Measurements from ENCODE around the gene DCAF8. TPM values are rescaled to one million over a fixed set of nuclear protein-coding genes. Genes with fewer than 3 reads are reported as not detected.

DCAF8 gene
- total and polyA plus RNA-seq, 2 of the 4 experiments (the other 2 are of a cell fraction) = 83.3 to 83.8 TPM

- Histone ChIP-seq H2BK120ac (ENCODE audit: low read depth, low read length) (no peak overlapping the region), H3K9me1 (ENCODE audit: insufficient read depth, low read length) (no peaks in the 10 kb centered on the region; the same call in 1 of the 2 replicates), H2BK15ac (ENCODE audit: low read depth, low read length) (no peak overlapping the region), H3K27ac (ENCODE audit: insufficient read depth, low read length) (no peak overlapping the region), H3K23ac (ENCODE audit: low read depth, low read length) (no peak overlapping the region), H3K27me3 (ENCODE audit: control insufficient read depth, insufficient read depth, low read length) (no peaks in the 10 kb centered on the region), H3K4me1 (ENCODE audit: control insufficient read depth, insufficient read depth, low read length) (no peaks in the 10 kb centered on the region), H2AFZ (replicated peaks; ENCODE audit: low read length, poor library complexity) (no peak overlapping the region), H3K9ac (ENCODE audit: low read depth, low read length) (no peak overlapping the region), H3K14ac (replicated peaks; ENCODE audit: low read depth, low read length) (no peak overlapping the region), H3K9me3 (ENCODE audit: control insufficient read depth, insufficient read depth, low read length) (no peaks in the 10 kb centered on the region), H3K79me1 (ENCODE audit: low read depth in 1 of 2, low read length in 2 of 2) (peaks cover 31% of the 10 kb centered on the region in 2 experiments), H3K4me3 (ENCODE audit: insufficient read depth, low read depth, low read length) (no peak overlapping the region), H2BK5ac (ENCODE audit: low read depth, low read length, poor library complexity, severe bottlenecking) (no peak overlapping the region), H4K91ac (ENCODE audit: insufficient read depth, low read depth, low read length) (no peak overlapping the region), H2AK5ac (ENCODE audit: low read depth, low read length) (no peak overlapping the region), H4K5ac (ENCODE audit: low read depth, low read length) (no peak overlapping the region), H2BK20ac (ENCODE audit: low read depth, low read length) (no peak overlapping the region), H3K56ac (ENCODE audit: extremely low read depth, insufficient read depth, low read length) (no peak overlapping the region), H3K18ac (ENCODE audit: low read depth, low read length) (no peak overlapping the region), H3K4me2 (ENCODE audit: low read depth, low read length) (no peak overlapping the region), H4K8ac (ENCODE audit: low read depth in 2 of 2, low read length in 2 of 2) (no peak overlapping the region), H3K4ac (ENCODE audit: low read depth, low read length) (no peak overlapping the region), H2AK9ac (replicated peaks; ENCODE audit: low read depth, low read length, poor library complexity) (no peak overlapping the region), H4K20me1 (ENCODE audit: insufficient read depth, low read length) (peaks cover 18% of the 10 kb centered on the region), H3K36me3 (ENCODE audit: control insufficient read depth, insufficient read depth, low read length) (peaks cover 63% of the 10 kb centered on the region)
- intact Hi-C loops (cut with micrococcal nuclease) = no loop called here
- ATAC-seq (ENCODE audit: low read depth) = no peak
- CTCF ChIA-PET = interaction anchor here (0.8 to 1.6 kb wide), 3 partner anchors 8 to 17 kb away, joined by 3 to 5 read pairs (median 3); no protein-coding TSS in a partner anchor
- no TSS peak for BruUV-seq (replicated peaks)
- POLR2A ChIA-PET (ENCODE audit: unreplicated experiment) = no interaction called here
- no peak for TF ChIP-seq MAFK (IDR thresholded peaks at IDR 0.05; ENCODE audit: low read depth, low read length)
- no peak for TF ChIP-seq MAZ (IDR thresholded peaks at IDR 0.05; ENCODE audit: borderline replicate concordance, low read depth, low read length)
- TF ChIP-seq RFX5 (IDR thresholded peaks at IDR 0.05; ENCODE audit: low read depth, low read length) = no peak
- TF ChIP-seq CTCF (conservative IDR thresholded peaks at IDR 0.05; ENCODE audit: low read depth, low read length) = no peak
- TF ChIP-seq CHD1 (IDR thresholded peaks at IDR 0.05; ENCODE audit: low read depth, low read length) = no peak
- TF ChIP-seq, protein P1, sequence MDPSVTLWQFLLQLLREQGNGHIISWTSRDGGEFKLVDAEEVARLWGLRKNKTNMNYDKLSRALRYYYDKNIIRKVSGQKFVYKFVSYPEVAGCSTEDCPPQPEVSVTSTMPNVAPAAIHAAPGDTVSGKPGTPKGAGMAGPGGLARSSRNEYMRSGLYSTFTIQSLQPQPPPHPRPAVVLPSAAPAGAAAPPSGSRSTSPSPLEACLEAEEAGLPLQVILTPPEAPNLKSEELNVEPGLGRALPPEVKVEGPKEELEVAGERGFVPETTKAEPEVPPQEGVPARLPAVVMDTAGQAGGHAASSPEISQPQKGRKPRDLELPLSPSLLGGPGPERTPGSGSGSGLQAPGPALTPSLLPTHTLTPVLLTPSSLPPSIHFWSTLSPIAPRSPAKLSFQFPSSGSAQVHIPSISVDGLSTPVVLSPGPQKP (IDR thresholded peaks at IDR 0.05; ENCODE audit: borderline replicate concordance, low read depth, low read length) = no peak
- TF ChIP-seq FOS (IDR thresholded peaks at IDR 0.05; ENCODE audit: low read depth, low read length) = no peak
- TF ChIP-seq USF2 (IDR thresholded peaks at IDR 0.05; ENCODE audit: low read depth, low read length) = no peak
- TF ChIP-seq POLR2A (IDR thresholded peaks at IDR 0.05; ENCODE audit: low read depth, low read length) = no peak
- TF ChIP-seq BHLHE40 (IDR thresholded peaks at IDR 0.05; ENCODE audit: low read depth, low read length) = no peak
- TF ChIP-seq NFE2L2 (IDR thresholded peaks at IDR 0.05; ENCODE audit: low read depth, low read length) = no peak
- no peak for TF ChIP-seq RCOR1 (IDR thresholded peaks at IDR 0.05; ENCODE audit: insufficient replicate concordance, low read length)
- no peak for TF ChIP-seq MXI1 (IDR thresholded peaks at IDR 0.05; ENCODE audit: borderline replicate concordance, low read depth, low read length)
- no peak for TF ChIP-seq CEBPB (IDR thresholded peaks at IDR 0.05; ENCODE audit: low read depth, low read length)
- dilution Hi-C loops (cut with HindIII; ENCODE audit: low sequenced_read_pairs, unreplicated experiment) = no loop called here
- in situ Hi-C loops (cut with MboI; ENCODE audit: low sequenced_read_pairs) = no loop called here
- DNase-seq = no peak
- WGBS, 2 experiments (ENCODE audit: extremely low coverage in 2 of 2, insufficient read length in 1 of 2) = no CpG with 5 or more reads among the region's 4 CpGs
Measured at GRCh38 chr1:160308451-160309184, 46.3 kb upstream of the DCAF8 start.

All from IMR-90 (cell line).